Posterior vena cava (tissue), 2 donors: Measurements from ENCODE around the gene HNRNPK. TPM values are rescaled to one million over a fixed set of nuclear protein-coding genes. Genes with fewer than 3 reads are reported as not detected.

Experiments used
- DNase-seq: peaks from one replicate; pipeline ENCODE4 v3.0.0-alpha.2; 2020; ENCODE audit warnings: low spot score
- intact Hi-C, 2 donors: fragments of 100-400 bp; cut with DNase I; formaldehyde crosslinking; loops; one replicate each; pipeline versions ENCODE4 v1.14.1 to v1.14.2; 2022 to 2023
- microRNA-seq, 2 donors: library from miRNA; unstranded; fragments of <30 nt; microRNA quantifications; one replicate each; pipeline ENCODE4 v1.2.0, GENCODE V29; 2020 to 2021; ENCODE audit warnings: borderline microRNAs expressed in 2 of 2
- total RNA-seq, 2 donors: library from RNA; stranded (reverse); fragmentation: NEBNext Ultra II Directional; extraction: Animal tissue kit (Norgen Biotek cat#: 25700); gene quantifications; one replicate each; pipeline ENCODE4 v1.2.1, GENCODE V29; 2021
- donor health status: DM: yes; HTN: yes; CAD: no.
- donor health status: DM: yes; HTN: yes; CAD: no.

The HNRNPK gene
- total RNA-seq, 2 donors from 2014 or later: 343 to 360 TPM

- DNase-seq: no peak
- intact Hi-C loops: loop anchor here in 1 of 2 donors (2.0 to 5.0 kb wide), 3 partner anchors 234 to 374 kb away; no protein-coding TSS in a partner anchor
Measured at GRCh38 chr9:83937861-83938455, 42.1 kb downstream of the HNRNPK start.

GRCh38 chr9:83936523-83936922 lies 43.5 kb downstream of the HNRNPK start:
- intact Hi-C loops: loop anchor here (1.0 to 5.0 kb wide), 3 partner anchors 236 to 376 kb away; no protein-coding TSS in a partner anchor
- DNase-seq: no peak

- intact Hi-C loops: loop anchor here in 1 of 2 donors (5.0 kb wide), 2 partner anchors 237 to 377 kb away; no protein-coding TSS in a partner anchor
- no peak for DNase-seq
Measured at GRCh38 chr9:83935276-83935935, 44.6 kb downstream of the HNRNPK start.

GRCh38 chr9:83934569-83935275 lies 45.3 kb downstream of the HNRNPK start:
- intact Hi-C loops: loop anchor here in 1 of 2 donors (5.0 kb wide), 2 partner anchors 238 to 378 kb away; no protein-coding TSS in a partner anchor
- DNase-seq: no peak

GRCh38 chr9:83933790-83934189 lies 46.2 kb downstream of the HNRNPK start:
- DNase-seq: no peak
- intact Hi-C loops: no loop called here

- intact Hi-C loops: no loop called here
- DNase-seq: no peak
Measured at GRCh38 chr9:83932851-83933250, 47.2 kb downstream of the HNRNPK start.

- no peak for DNase-seq
- intact Hi-C loops: no loop called here
Measured at GRCh38 chr9:83932011-83932410, 48.0 kb downstream of the HNRNPK start.

GRCh38 chr9:83930881-83931280 lies 49.1 kb downstream of the HNRNPK start:
- intact Hi-C loops: no loop called here
- no peak for DNase-seq

GRCh38 chr9:83927591-83927990 lies 52.4 kb downstream of the HNRNPK start:
- no peak for DNase-seq
- intact Hi-C loops: no loop called here

- DNase-seq: peak; percentile 100
- intact Hi-C loops: no loop called here
Measured at GRCh38 chr9:83920927-83921707, 58.9 kb downstream of the HNRNPK start, which contains the start of gene KIF27. Gene KIF27, minus strand, starts transcription at chr9:83921432. Its CDS starts 5,841 bp downstream, at chr9:83915591.

GRCh38 chr9:83920469-83920926 lies 59.5 kb downstream of the HNRNPK start:
- intact Hi-C loops: no loop called here
- no peak for DNase-seq

- intact Hi-C loops: no loop called here
- no peak for DNase-seq
Measured at GRCh38 chr9:83919111-83919510, 60.9 kb downstream of the HNRNPK start.

Small RNA genes lying within 50 kb of the gene (microRNA-seq; reads per million reads assigned to microRNA genes)
- 21.0 to 22.4 reads per million in 2 donors for gene MIR7-1

Other genes starting within 250 kb of the HNRNPK start
- gene GKAP1, start 162.4 kb downstream of the HNRNPK start, total RNA-seq: 10 to 100 TPM in 1 of 2 donors, 1 to 10 TPM in 1; 6.9 to 11.9 TPM
- gene KIF27, start 58.8 kb downstream of the HNRNPK start, total RNA-seq: 1 to 10 TPM; 5.0 to 6.1 TPM
- 1 to 10 TPM; 3.7 to 4.0 TPM for gene RMI1, start 590 bp upstream of the HNRNPK start, total RNA-seq